ENCODE measurements around the gene ELAVL3.

Gene ELAVL3

GRCh38 chr19:11405846-11406643 is 74.8 kb downstream of the ELAVL3 start:
- DNase-seq, result no peak

DNA sequence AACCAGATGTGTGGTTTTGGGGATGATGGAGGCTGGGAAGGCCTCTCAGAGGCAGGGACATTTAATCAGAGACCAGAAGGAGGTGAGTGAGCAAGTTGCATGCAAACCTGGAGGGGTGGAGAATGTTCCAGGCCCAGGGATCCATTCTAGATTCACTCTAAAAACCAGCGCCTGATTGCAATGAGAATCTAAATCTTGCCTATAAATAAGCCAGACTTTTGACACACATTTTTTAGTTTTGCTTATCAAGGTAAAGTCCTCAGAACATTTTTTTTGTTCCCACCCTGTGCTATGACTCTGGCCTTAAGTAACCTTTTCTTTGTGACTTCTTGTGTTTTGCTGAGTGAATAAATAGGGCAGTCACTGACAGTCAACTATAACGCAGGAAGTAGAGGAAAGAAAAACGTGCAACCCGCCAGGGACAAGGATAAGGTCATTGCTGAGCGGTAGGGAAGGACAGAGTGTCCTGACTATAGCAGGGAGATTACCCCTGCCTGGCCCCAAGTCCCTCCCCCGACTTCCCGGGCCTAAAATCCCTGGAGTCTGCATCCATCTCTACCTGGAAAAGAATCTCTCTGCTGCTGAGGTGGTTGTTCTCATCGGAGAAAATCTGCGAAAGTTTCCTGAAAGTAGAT is 76.1 kb downstream of the ELAVL3 start:
- no peak for DNase-seq

DNA sequence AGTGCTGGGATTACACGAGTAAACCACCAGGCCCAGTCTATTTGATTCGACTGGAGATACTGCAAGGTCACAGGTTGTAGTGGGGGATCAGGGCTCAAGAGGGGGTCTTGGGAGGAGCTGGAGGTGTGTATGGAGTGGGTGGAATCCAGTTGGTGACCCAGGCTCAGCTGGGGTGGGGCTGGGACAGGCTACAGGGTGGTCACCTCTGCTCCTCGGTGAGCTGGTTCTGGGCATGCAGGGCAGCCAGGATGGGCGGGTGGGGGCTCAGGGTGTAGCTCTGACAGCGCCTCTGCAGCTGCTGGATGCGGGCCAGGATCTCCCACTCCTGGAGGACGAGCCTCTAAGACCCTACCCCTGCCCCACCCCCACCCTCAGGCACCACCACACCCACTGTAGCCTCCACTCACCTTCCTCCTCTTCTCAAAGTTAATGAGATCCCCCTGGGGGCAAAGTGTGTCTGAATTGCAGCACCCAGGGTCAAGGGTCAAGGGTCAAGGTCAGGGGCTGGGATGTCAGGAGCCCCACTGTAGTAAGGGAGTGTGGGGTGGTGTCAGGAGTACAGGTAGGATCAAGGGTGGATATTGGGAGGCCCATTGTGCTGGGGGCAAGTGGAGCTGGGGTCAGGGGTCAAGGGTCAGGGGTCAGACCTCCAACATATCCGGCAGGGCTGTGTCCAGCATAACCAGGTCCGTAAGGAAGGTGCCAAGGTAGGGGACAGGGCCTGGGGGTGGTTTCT is 78.9 kb downstream of the ELAVL3 start:
- no peak for DNase-seq

Data from Kasumi-1 (cell line).